ENCODE data around the gene KCNA10.

The KCNA10 gene

DNA sequence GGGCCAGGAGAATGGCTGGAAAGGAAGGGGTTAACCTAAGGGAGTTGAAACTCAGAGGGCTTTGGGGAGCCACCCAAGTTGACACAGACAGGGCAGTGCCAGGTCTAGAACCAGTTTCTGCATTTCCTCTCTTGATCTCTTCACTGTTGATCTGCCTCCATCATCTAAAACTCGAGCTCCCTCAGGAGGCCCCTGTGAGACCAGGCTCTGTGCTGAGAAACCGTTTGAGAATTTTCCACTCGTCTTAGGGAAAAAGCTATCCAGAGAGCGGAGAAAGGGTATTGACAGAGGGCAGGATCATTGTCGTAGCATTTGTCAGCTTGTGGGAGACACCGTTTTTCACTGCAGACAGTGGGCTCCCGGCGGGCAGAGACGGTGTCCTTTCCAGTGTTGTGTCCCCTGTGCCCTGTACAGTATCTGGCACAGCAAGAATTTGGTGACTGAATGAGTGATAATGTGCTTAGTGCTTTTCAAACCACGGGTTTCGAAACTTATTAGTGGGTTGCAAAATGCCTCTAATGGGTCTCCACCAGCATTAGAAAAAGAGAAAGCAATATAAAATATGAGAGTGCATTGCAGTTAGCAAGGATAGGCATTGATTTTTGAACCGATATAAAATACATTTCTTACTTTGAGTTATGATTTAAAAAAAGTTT is 36.9 kb downstream of the KCNA10 start:
- TF ChIP-seq, protein P1, sequence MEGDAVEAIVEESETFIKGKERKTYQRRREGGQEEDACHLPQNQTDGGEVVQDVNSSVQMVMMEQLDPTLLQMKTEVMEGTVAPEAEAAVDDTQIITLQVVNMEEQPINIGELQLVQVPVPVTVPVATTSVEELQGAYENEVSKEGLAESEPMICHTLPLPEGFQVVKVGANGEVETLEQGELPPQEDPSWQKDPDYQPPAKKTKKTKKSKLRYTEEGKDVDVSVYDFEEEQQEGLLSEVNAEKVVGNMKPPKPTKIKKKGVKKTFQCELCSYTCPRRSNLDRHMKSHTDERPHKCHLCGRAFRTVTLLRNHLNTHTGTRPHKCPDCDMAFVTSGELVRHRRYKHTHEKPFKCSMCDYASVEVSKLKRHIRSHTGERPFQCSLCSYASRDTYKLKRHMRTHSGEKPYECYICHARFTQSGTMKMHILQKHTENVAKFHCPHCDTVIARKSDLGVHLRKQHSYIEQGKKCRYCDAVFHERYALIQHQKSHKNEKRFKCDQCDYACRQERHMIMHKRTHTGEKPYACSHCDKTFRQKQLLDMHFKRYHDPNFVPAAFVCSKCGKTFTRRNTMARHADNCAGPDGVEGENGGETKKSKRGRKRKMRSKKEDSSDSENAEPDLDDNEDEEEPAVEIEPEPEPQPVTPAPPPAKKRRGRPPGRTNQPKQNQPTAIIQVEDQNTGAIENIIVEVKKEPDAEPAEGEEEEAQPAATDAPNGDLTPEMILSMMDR (conservative IDR thresholded peaks at IDR 0.05; ENCODE audit: low read depth, low read length), result no peak
- no peak for DNase-seq (ENCODE audit: low read depth)
- no peak overlapping the region for H3K4me3 ChIP-seq (ENCODE audit: low read depth, low read length)

DNA sequence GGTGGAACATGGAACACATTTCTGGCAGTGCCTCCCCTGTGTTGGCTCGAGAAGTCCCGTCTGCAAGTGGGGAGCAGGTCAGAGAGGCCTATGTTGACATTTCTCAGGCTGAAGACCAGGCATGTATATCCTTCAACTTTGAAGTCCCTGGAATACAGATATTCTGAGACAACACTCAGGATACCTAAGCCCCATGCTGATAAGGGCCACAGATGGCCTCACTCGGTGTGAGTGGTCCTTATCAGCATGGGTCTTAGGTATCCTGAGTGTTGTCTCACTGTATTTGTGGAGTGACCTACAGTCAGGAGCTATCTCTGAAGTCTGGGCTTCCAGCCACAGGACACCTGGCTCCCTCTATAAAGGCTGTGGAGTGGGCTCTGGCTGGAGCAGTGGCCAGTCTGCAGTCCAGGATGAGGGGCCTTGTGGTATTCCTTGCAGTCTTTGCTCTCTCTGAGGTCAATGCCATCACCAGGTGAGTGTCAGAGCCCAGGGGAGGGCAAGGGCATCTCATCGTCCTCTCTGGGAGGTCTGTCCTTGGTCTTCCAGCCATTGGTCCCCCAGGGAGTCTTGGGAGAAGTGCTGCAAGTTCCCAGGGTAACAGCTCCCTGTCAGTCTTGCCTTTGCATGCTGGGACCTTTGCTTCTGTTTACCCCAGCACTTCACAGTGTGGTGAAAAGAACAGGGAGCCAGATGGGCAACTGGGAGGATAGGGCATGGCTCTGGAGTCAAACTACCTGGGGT is 38.4 kb downstream of the KCNA10 start:
- TF ChIP-seq, protein P1 (conservative IDR thresholded peaks at IDR 0.05; ENCODE audit: low read depth, low read length), result no peak
- no peak for DNase-seq (ENCODE audit: low read depth)

DNA sequence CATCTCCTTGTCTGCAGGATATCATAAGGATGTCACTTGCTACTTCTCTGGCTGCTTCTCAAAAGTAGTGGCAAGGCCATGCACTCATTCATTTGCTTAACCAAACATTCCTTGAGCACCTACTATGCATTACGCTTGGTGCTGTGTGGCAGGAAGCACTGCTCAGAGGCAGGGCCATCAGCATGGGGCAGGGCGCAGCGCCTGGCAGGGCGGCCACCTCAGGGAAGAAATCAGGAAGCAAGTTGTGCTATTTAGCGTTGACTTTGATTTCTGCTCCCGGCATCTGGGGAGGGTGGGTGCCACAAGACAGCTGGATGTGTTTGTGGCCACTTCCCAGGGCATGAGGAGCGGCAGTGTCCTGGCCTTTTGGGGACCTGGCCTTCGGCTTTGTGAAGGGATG is 40.1 kb downstream of the KCNA10 start:
- DNase-seq (ENCODE audit: low read depth), result no peak
- TF ChIP-seq, protein P1 (conservative IDR thresholded peaks at IDR 0.05; ENCODE audit: low read depth, low read length), result no peak
- H3K4me3 ChIP-seq (ENCODE audit: low read depth, low read length), result no peak overlapping the region

More for the DNA sequence above, 38.4 kb downstream of the KCNA10 start:
- H3K4me3 ChIP-seq (ENCODE audit: low read depth, low read length), result no peak overlapping the region

DNA sequence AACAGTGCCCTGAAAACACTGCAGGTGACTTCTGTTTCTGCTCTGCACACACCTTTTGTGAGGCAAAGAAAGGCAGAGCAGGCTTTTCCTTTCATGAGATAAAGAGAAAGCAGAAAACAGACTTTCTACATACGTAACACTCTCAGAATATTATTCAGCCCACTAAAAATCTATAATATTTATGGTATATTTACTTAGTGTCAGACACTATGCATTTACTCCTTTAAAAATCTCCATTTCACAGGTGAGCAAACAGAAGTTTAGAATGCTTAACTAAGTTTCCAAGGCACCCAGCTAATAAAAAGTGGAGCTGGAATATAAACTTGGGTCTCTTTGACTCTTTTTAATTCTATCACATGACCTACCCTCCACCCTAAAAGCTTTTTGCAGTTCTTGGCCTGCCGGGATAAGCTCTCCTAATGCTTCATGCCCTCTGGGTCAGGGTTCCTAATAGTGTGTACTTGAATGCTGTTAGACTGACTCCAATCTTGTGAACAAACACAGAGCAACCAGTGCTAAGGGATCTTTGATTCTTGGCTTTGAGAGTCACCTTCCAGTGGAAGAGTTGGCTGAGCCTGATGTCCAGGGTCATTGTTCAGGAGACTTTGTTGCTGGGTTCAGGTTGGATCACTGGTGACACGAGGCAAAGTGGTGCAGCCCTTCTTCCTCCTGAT is 40.9 kb downstream of the KCNA10 start:
- TF ChIP-seq, protein P1 (conservative IDR thresholded peaks at IDR 0.05; ENCODE audit: low read depth, low read length), result no peak
- no peak overlapping the region for H3K4me3 ChIP-seq (ENCODE audit: low read depth, low read length)
- no peak for DNase-seq (ENCODE audit: low read depth)

DNA sequence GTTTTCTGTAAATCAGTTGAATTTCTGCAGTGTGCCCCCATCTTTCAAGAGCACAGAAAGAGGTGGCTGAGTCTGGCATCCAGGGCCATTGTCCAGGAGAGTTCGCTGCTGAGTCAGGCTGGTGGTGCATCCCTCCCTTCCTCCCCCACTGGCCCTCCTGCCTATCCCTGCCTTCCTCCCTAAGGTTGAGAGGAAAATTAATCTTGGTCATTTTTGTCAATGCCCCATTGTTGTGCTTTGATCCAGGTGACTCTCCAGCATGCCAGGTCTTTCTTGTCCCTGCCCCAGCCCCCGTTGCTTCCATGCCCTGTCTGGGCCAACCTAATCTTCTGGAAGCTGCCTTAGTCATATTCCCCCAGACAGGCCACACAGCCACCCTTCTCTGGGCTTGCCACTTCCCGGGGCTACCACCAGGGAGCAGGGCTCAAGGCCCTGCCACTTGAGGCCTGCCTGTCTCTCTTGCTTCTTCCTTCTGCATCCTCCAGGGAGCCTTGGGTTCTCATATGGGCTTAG is 41.5 kb downstream of the KCNA10 start:
- no peak overlapping the region for H3K4me3 ChIP-seq (ENCODE audit: low read depth, low read length)
- DNase-seq (ENCODE audit: low read depth), result no peak
- TF ChIP-seq, protein P1 (conservative IDR thresholded peaks at IDR 0.05; ENCODE audit: low read depth, low read length), result peak; percentile 46

DNA sequence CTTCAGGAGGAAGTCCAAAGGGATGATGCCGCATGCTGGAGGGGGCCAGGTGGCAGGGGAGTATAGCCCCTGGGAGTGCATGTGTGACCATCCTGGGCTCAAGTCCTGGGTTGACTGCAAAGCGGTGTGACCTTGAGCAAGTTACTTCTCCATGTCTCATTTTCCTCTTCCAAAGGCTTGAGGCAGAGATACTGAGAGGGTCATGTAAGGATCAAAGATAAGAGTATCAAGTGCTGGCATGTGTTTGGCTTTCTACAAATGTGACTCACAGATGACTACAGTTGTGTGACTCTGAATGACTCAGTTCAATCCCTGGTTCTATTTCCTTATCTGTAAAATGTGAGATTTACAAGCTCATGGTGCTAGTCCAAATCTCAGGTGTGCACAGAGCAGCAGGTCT is 41.9 kb downstream of the KCNA10 start:
- peak; percentile 20 for DNase-seq (ENCODE audit: low read depth)
- TF ChIP-seq, protein P1 (conservative IDR thresholded peaks at IDR 0.05; ENCODE audit: low read depth, low read length), result no peak
- no peak overlapping the region for H3K4me3 ChIP-seq (ENCODE audit: low read depth, low read length)

Data from choroid plexus epithelial cell (primary cell).